ENCODE measurements around the gene CACNA2D4.
A peak's percentile ranks its signal among the peaks of the same experiment; 100 is the strongest.
"Not testable (repeated sequence)": the region's sequence is repeated elsewhere in the genome, so short reads cannot be mapped to it uniquely, and the experiment has no call there.

The CACNA2D4 gene

DNA sequence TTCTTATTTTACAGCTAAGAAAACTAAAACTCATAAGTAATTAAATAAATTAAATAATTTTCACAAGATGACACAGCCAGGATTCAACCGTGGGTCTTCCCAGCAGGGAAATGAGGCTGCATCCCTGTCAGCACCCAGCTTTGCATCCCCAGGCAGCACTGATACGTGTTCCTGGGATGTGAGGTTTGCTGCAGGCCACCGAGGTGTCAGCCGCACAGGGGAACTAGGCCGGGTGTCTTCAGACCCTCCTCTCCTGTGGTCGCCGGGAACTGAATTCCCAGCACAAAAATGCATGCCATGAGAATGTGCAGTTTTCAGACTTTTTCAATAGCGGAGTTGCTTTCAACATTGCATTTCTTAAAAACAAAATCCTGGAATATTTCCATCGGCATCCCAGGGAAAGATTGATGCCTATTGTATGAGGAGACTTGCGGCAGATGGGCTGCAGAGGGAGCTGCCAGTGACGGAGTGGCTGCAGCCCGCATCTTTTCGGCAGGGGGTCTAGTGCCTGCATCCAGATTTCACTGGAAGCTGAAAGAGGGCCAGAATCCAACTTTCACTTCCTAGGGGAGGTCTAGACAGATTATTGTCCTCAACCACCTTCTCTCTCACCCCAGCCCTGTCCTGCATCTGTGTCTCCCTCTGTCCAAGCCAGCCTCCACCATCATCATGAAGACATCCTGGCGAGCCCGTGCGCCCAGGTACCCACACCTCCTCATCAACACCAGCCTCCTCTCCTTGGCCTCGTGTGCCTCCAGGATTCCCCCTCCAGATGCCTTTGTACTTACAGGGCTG, 85.5 kb downstream of the CACNA2D4 start:
- no peak for DNase-seq (ENCODE audit: low spot score)

DNA sequence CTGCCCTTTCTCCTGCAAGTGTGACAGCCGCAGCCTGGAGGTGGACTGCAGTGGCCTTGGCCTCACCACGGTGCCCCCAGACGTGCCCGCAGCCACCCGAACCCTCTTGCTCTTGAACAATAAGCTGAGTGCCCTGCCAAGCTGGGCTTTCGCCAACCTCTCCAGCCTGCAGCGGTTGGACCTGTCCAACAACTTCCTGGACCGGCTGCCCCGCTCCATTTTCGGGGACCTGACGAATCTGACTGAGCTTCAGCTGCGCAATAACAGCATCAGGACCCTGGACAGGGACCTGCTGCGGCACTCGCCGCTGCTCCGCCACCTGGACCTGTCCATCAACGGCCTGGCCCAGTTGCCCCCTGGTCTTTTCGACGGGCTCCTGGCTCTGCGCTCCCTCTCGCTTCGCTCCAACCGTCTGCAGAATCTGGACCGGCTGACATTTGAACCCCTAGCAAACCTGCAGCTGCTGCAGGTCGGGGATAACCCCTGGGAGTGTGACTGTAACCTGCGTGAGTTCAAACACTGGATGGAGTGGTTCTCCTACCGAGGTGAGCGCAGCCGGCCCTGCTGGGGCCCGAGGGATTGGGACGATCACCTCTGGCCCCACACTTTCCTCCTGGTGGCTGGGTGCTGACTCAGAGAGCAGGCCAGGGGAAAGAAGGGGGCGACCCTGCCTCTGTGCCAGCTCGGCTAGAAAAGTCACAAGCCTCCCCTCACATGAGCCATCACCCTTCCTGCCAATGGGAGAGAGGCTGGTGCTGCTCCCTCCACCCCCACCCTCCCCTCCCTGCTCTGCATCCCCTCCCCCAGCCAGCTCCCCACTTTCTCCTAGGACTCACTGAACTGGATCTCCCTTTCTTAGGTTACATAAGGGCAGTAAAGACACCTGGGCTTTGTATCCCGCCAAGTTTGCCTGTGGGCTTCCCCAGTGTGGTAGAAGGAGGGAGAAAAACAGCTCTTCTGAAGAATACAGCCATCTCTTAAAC, 87.2 kb downstream of the CACNA2D4 start:
- peak; percentile 42 for DNase-seq (ENCODE audit: low spot score)

DNA sequence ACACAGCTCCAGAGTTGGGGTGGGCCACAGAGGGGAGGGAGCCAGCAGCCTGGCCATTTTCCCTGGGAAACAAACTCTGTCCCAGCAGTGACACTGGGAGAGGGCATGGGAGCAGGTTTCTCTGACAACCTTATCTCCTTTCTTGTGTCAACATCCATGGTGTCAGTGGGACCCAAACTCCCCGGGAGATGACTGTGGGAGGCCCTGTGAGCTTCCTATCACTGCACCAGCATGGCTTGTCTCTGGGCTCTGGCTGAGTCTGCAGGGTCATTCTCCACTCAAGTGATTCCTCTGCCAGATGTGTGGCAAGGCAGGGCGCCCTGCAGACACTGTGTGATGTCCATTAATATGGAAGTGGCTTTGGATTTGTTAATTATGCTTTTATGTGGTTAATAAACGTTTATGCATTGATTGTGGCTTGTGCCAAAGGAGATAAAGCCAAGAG, 88.0 kb downstream of the CACNA2D4 start:
- DNase-seq (ENCODE audit: low spot score) = no peak

DNA sequence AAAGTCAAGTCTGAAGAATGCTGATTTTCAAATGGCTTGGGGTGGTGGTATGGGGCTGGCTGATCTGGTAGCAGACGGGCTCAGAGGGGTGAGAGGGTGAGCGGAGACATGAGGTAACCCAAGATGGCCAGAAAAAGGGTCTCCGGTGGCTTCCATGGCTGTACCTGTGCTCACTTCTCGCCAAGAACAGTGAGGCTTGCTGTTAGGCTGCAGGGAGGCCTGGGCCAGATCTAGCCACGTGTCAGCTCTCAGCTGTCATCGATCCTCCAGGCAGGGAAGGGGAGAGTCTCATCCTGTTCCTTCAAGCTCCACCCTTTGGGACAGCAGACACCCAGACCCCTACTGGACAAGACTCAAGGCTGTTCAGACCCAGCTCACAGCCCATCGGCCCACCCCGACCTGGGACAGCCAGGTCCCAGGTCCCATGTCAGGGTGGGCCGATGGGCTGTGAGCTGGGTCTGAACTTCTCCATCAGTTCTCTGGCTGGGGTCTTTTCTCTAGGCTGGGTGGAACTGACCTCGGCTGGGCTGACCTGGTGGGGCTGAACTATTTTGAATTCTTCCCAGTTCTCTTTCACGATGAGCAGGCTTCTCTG, 89.0 kb downstream of the CACNA2D4 start:
- DNase-seq (ENCODE audit: low spot score) = no peak

DNA sequence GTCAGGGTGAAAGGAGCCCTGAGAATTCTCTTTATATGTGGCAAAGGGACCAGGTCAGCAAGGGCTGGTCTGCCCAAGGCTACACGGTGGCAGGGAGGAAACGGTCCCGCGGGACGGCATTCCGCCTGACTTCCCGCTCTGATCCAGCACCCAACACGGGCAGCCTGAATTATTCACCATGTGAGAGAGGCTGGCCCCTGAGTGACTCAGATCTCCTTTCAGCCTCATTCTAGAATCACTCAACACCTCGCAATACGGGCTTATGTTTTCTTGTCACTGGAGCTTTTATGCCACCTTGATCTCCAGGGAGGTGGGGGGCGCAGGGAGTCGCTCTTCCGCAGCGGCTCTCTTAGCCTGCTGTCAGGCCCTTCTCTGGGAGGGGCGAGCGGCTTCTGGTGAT, 89.6 kb downstream of the CACNA2D4 start:
- no peak for DNase-seq (ENCODE audit: low spot score)

DNA sequence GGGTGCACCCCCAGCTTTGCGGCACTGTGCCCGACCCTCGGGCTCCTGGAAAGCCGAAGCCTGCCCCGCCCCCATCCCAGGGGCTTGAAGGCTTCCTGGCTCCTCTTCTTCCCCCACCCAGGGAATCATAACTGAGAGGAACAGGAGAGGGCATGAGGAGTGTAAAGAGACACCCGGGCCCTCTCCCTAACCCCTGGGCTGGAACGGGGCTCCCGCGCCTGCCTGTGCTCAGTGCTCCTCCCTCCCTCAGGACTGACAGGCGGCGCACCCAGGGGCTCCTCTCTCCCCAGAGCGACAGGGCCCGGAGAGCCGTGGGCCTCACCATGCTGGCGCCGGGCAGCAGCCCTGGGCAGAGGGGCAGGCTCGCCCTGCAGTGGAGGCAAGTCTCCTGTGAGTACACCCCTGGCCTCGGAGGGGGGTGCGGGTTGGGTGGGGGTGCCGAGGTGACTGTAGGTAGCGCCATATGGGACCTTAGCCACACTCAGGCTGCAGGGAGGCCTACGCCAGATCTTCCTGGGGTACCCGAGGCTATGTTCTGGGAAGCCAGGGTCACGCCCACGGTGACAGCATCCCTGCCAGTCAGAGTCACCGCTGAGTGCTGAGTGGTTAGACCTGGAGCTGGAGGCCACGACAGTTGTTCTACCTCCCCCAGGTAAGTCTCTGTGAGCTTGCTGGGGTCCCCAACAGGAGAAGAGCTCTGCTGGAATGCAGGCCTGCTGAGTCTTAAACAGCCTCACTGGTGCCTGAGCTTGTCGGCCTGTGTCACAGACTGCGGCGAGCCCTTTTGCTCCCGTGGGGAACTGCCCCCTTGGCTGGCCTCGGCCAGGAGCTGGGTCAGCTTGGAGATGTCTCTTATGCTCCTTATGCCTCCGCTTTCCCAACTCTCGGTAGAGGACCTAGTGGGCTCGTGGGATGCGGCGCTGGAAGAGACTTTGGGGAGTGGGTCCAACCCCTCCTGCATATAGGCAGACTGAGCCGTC, 90.3 kb downstream of the CACNA2D4 start:
- no peak for DNase-seq (ENCODE audit: low spot score)

DNA sequence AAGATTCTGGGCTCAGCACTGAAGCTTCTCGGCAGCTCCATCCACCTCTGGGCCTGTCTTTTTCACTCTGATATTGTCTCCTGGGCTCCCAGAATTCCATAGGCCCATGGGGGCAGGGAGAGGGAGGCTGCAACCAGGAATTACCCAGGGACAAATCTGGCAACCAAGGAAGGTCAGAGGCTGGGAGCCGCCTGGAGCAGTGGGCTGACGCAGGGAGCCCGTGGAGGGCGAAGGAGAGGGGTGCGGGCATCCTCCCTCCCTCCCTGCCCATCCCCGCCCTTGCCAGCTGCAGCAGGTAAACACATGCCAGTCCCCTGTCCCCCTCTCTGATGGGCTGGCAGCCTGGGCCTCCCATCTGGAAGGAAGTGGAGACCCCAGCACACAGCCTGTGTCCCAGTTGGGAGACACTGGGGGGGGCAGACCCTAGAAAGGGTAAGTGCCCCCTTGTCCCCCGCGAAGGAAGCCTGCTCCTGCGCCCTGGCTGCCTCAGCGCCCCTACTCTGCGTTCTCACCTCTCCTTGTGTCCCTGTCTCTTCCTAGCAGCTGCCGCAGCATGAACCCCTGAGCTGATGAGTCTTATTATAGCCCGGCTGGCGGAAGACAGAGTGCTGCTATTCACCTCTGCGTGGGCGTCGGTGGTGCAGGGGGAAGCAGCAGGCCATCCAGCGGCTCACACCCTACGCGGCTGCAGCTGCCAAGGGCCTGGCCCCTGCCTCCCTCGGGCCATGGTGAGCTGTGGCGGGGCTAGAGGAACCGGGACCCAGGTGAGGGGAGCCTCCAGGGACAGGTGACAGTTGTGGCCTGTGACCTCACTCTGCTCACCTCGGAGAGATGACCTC, 91.4 kb downstream of the CACNA2D4 start:
- DNase-seq (ENCODE audit: low spot score) = no peak

DNA sequence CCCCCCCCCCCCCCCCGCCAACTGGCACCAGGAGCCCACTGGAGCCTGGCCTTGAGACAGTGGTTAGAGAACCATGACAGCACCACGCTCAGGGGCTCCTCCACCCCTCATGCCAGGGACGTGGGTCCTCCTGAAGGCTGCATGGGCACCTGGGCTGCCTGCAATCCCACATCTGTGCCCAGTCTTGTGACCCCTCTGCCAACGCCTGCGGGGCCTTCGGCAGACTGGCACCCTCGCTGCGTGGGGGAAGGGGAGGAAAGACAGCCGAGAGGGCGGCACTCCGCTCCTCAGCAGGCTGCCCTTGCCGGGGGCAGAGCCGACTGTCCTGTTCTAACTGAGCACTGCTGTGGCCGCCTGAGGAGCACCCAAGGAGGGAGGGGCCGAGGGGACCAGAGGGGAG, 92.1 kb downstream of the CACNA2D4 start:
- DNase-seq (ENCODE audit: low spot score) = no peak

DNA sequence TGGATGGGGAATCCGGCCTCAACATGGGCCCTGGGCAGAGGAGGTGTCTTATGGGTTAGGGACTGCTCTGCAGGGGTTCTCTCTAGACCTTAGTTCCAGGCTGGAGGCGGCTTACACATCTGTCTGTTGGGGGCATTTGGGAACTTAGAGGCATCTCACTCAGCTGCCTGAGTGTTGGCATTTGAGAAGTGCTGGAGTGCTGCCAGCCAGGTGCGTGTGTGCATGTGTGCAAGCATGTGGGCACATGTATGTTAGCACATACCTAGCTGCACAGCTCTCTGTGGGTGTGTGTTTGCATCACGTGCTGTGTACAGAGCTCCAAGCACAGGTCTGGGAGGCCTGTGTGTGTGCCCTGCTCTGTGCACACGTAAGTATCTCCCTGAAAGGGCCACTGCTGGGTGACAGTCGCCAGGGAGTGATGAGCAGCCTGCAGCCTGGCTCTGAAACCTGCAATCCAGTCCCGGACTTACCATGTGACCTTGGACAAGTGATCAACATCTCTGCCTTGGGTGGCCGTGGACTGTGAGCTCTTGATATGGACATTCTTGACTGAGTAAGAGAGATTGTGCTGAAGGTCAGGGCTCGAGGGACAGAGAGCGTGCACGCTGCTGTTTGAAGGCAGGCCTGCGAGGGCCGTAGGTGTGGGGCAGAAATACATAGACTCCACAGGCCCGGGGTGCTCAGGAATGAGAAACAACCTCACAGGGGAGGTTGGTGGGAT, 92.9 kb downstream of the CACNA2D4 start:
- no peak for DNase-seq (ENCODE audit: low spot score)

DNA sequence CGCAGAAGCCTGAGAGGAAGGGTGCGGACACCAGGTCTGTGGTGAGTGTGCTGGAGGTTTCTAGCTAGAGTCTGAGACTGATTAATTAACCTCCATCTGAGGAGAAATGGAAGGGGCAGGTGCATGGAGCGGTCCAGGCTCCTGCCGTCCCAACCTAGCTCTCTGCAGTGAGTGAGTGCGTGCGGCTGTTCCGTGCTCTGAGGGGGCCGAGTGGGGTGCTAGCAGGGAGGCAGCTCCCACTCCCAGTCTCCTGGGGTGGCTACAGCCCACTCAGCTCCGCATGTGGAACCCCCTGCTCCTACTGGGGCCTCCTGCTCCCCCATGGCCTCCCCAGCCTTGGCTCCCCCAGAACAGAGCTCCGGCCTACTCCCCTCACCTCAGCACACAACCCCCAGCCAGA, 95.2 kb downstream of the CACNA2D4 start:
- no peak for DNase-seq (ENCODE audit: low spot score)

DNA sequence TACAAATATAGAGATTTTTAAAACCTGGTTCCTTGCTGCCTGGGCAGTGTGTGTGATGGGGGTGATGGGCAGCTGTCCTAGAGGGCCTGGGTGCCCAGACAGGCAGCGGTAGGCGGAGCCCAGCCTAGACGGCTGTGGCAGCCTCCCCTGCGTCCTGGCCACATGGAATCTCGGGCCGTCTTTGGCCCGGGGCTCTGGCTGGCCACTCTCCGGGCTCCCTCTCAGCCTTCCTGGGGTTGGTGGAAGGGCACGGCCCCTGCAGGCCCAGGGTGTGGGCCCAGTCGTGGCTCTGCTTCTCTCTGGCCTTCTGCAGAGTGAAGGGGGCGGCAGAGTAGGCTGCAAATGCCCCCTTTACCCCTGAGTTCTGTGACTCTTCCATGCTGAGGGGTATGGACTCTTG, 95.8 kb downstream of the CACNA2D4 start:
- DNase-seq (ENCODE audit: low spot score) = no peak

DNA sequence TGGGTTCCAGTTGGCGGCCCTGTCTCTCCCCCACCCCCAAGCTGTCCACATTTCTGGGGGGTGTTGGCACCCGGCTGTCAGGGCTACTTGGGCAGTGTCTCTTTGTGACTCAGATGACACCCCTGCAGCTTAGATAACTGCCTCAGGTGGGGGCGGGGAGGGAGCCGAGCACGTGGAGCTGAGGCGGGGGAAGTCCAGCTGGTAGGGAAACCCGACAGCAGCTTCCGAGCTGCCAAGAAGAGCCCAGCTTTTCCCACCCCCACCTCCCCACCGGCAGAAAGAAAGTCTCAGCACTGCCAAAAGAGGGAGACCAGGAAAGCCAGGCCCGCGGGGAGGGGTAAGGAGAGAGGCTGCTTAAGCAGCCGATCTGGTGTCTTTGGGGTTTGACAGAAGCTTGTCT, 96.6 kb downstream of the CACNA2D4 start:
- no peak for DNase-seq (ENCODE audit: low spot score)

DNA sequence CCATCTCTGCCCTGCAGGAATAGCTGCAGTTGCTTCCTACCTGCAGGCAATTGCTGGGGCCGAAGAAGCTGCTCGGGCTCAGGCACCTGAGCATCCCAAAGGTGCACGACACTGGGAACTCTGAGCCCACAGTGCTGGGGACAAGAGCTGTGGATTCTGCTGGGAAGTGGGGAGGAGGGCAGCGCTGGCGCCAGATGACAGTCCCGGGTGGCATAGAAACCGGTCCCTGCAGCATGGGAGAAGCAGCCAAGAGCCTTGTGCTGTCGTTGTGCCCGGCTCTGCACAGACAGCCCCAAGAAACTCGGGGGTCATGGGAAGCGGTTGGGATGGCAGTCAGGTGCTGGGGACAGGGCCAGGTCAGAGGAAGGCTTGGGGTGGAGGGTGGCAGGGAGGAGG, 97.6 kb downstream of the CACNA2D4 start:
- no peak for DNase-seq (ENCODE audit: low spot score)

DNA sequence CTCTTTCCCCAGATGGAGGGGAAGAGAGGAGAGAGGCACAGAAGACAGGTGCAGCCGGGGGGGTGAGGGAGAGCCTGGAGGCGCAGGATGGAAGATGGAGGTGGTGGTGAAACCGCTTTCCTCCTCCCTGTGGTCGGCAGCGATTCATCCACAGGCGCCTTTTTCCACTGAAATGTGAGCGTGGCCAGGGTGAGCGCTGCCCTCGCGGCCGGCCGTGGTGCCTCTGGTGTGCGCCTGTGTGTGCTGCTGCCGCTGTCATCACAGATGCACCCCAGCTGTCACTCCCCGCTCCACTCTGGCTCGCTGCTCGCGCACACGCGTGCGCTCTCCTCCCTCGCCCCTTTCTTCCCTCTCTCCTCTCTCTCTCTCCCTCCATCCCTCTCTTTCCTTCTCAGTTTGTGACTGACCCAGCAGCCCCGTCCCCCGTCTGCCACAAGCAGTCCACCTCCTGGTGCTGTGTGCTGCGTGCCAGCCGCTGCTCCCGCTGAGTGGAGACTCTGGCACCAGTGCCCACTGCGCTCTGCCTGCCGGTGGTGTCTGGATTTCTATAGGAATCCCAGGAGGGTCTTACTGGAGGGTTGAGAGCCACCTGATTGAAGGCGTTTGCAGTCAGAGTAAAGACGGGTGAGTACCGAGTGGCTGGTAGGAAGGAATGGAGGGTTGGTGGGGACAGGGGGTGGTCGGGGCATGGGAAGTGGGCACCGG, 98.1 kb downstream of the CACNA2D4 start, which contains the start of gene LRTM2:
LRTM2 (plus strand) TSS at position 375 of the 705 bp plus-strand sequence. CDS start 7,584 bp downstream, outside the sequence.
- no peak for DNase-seq (ENCODE audit: low spot score)

DNA sequence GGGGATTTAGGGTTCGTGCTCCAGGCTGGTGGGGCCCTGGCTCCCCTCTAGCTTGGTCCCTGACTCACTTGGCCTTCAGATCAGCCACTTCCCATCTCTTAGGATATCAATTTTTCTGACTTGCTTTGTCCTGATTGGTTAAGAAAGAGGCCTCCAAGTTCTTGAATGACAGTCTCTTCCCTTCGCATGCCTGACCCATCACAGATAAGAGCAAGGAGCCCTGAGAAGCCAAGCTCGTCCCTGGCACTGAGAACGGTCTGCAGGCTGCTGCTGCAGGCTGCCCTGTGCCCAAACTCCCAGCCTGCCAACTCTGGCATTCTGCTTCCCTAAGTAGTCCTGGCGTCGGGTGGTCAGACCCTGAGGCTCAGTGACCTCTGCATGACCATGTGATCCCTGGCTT, 98.9 kb downstream of the CACNA2D4 start:
- no peak for DNase-seq (ENCODE audit: low spot score)

DNA sequence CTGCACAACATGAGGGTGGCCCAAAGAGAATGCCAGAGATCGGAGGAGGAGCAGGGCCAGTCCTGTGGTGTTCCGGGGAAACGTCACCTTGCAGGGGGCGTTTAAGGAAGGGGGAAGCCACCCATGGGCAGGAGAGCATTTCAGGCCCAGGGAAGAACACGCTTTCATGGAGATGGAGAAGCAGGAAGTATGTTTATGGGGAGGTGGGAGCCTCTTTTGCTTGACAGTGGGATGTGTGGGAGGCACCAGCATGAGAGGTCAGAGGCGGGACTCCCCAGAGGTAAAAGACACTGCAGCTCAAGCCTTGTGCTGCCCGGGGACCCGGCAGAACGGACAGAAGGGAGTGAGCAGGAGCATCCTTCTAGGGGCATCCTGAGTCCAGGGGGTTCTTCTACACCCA, 99.4 kb downstream of the CACNA2D4 start:
- DNase-seq (ENCODE audit: low spot score) = no peak

DNA sequence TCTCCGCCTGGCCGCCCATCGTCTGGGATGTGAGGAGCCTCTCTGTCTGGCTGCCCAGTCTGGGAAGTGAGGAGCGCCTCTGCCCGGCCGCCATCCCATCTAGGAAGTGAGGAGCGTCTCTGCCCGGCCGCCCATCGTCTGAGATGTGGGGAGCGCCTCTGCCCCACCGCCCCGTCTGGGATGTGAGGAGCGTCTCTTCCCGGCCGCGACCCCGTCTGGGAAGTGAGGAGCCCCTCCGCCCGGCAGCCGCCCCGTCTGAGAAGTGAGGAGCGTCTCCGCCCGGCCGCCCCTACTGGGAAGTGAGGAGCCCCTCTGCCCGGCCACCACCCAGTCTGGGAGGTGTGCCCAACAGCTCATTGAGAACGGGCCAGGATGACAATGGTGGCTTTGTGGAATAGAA, 100.5 kb downstream of the CACNA2D4 start:
- not testable (repeated sequence) for DNase-seq (ENCODE audit: low spot score)

DNA sequence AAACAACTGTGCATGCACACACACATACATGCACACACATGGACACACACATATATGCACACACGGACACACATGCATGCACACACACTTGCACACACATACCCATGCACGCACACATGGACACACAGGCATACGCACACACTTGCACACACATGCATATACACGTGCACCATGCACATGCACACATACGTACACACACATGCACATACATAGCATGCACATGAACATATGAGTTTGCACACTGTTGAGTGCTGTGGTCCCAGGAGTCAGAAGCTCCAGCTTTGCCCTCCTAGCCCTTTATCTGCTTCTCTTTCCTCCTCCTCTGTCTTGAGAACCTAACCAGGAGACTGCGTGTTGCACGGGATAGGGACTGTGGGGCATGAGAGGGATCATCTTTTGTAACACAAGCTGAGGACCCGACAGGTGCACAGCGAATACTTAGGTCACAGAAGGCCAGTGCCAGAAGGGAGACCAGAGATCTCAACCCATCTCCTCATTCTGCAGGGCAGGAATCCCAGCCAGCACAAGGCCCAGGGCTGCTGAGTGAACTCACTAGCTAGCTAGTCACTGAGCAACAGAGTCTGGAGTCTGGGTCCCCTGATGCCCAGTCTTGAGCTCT, 101.6 kb downstream of the CACNA2D4 start:
- DNase-seq (ENCODE audit: low spot score) = no peak
